K562 (cell line): ENCODE results near the gene TMEM151A. TPM values are rescaled to one million over a fixed set of nuclear protein-coding genes. Genes with fewer than 3 reads are reported as not detected.

ENCODE experiments used
- CCNT2 ChIP-seq: IDR thresholded peaks from 2 replicates; pipeline ENCODE4 v1.6.1; 2011; ENCODE audit warnings: borderline replicate concordance, low read depth, mild to moderate bottlenecking, moderate library complexity, mixed read lengths, low read length; ENCODE audit not compliant: insufficient read length; ENCODE audit errors: extremely low read depth
- HMGN3 ChIP-seq: IDR thresholded peaks from 2 replicates; pipeline ENCODE4 v1.6.1; 2011; ENCODE audit warnings: borderline replicate concordance, low read depth, mild to moderate bottlenecking, mixed read lengths, low read length; ENCODE audit not compliant: insufficient read length; ENCODE audit errors: extremely low read depth
- HNRNPK ChIP-seq: fragments of 200-400 bp; formaldehyde crosslinking; IDR thresholded peaks from one replicate; pipeline ENCODE4 v1.6.1; 2018; ENCODE audit warnings: mild to moderate bottlenecking, low read depth, low read length; ENCODE audit not compliant: poor library complexity, severe bottlenecking
- NFRKB ChIP-seq: fragments of 450-650 bp; IDR thresholded peaks from 2 replicates; pipeline ENCODE4 v1.6.1; 2016; ENCODE audit warnings: low read depth
- SMARCA5 ChIP-seq: fragments of 450-650 bp; IDR thresholded peaks from 2 replicates; pipeline ENCODE4 v1.6.1; 2016
- YY1 ChIP-seq, 3 experiments: IDR thresholded peaks; 2 replicates each; pipeline ENCODE4 v1.6.1; 2011; ENCODE audit warnings: low read length in 2 of 3, mild to moderate bottlenecking in 2 of 3, moderate library complexity in 2 of 3, borderline replicate concordance in 1 of 3, control low read depth in 1 of 3, low read depth in 1 of 3; ENCODE audit not compliant: insufficient read depth in 3 of 3, insufficient replicate concordance in 2 of 3, control insufficient read depth in 1 of 3, insufficient read length in 1 of 3; ENCODE audit errors: extremely low read depth in 1 of 3
- polyA plus RNA-seq, 8 experiments: library from polyadenylated mRNA; depleted of rRNA in 4 of 8; stranded (reverse) in 5 of 8; unstranded in 3 of 8; fragments of >200 nt; fragmentation: Nextera tagmentation in 2 of 8; fragmentation: Illumina TruSeq in 1 of 8; extraction: Ambion mirVana in 2 of 8; extraction: Trizol in 1 of 8; gene quantifications; 2 replicates each; pipeline versions ENCODE4 v1.2.1 to v1.2.3, GENCODE V29; 2011 to 2014; ENCODE audit warnings: inconsistent platforms in 1 of 8, missing spikeins in 1 of 8
- total RNA-seq, 7 experiments: library from RNA; depleted of rRNA in 6 of 7; stranded (reverse); fragments of >200 nt in 6 of 7; fragmentation: Illumina TruSeq in 2 of 7; extraction: Trizol in 2 of 7; gene quantifications; 2 replicates each; pipeline versions ENCODE4 v1.2.1 to v1.2.3, GENCODE V29; 2011 to 2021; ENCODE audit warnings: low replicate concordance in 1 of 7
- TF ChIP-seq, protein P1 (sequence below): sonication (generic); formaldehyde crosslinking; IDR thresholded peaks from 2 replicates; pipeline ENCODE4 v1.8.0; 2022; ENCODE audit warnings: missing genetic modification reagents, mild to moderate bottlenecking, moderate library complexity, borderline replicate concordance
- TF ChIP-seq, protein P2 (sequence below), 2 experiments: fragments of 450-650 bp in 1 of 2; sonication (generic) in 1 of 2; formaldehyde crosslinking in 1 of 2; IDR thresholded peaks in 1 of 2; conservative IDR thresholded peaks in 1 of 2; 2 replicates each; pipeline versions ENCODE4 v1.6.1 to v1.8.1; 2016 to 2023; ENCODE audit warnings: mild to moderate bottlenecking in 2 of 2, moderate library complexity in 2 of 2, inconsistent platforms in 1 of 2, missing genetic modification reagents in 1 of 2

Gene TMEM151A
- total and polyA plus RNA-seq, 9 of the 15 experiments (the other 6 are each of a cell fraction or from before 2014, with no cell fraction given): not detected

DNA sequence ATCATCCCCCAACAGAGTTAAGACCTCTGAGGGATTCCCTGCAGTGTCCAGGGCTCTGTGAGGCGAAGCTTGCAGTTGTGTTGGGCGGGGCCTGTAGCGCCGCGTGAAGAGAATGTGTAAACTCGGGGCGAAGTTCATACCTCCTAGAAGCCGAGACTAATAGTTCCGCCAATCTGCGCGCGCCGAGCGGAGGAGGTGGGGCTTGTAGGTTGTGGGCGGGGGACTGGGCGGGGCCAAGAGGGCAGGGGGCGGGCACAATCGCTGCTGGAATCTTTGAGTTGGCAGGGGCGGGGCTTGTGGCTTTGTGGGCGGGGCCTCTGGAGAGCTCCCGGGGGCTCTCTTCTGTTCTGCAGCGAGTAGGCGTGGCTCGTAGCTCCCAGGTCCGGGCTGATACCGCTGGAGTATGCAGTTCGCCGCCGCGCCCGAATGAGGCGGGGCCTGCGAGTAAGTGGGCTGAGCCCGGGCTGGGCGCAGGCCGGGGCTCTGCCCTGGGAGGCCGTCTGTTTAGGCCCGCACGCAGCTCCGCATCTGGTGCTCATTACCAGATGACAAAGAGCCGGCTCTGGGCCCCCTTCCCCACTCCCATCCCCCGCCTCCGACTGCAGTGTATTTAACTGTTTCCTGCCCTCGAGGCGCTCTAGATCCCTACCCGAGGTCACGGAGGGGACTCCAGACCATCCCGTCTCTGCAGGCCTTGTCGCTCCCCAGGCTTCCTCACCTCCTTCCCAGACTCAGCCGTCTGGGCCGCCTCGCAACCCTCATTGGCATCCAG is 21.0 kb downstream of the TMEM151A start (continued):
- TF ChIP-seq HNRNPK (no peak), NFRKB (no peak), HMGN3 (peak; percentile 54), SMARCA5 (no peak), CCNT2 (peak; percentile 35), YY1 (IDR thresholded peaks at IDR 0.05; ENCODE audit: borderline replicate concordance in 1 of 3, control insufficient read depth in 1 of 3, extremely low read depth in 1 of 3, insufficient read depth in 3 of 3, insufficient read length in 1 of 3, insufficient replicate concordance in 2 of 3, low read depth in 1 of 3, low read length in 2 of 3) (peak in 1 of 3 experiments; percentile 20)
- TF ChIP-seq, protein P1, sequence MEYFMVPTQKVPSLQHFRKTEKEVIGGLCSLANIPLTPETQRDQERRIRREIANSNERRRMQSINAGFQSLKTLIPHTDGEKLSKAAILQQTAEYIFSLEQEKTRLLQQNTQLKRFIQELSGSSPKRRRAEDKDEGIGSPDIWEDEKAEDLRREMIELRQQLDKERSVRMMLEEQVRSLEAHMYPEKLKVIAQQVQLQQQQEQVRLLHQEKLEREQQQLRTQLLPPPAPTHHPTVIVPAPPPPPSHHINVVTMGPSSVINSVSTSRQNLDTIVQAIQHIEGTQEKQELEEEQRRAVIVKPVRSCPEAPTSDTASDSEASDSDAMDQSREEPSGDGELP (CRISPR knock-in tag): peak; percentile 1; the same call in 1 of the 2 replicates
- TF ChIP-seq, protein P2, sequence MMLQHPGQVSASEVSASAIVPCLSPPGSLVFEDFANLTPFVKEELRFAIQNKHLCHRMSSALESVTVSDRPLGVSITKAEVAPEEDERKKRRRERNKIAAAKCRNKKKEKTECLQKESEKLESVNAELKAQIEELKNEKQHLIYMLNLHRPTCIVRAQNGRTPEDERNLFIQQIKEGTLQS (IDR thresholded peaks at IDR 0.05): peak; percentile 9; the same call in 1 of the 2 replicates
- TF ChIP-seq, protein P2 (CRISPR knock-in tag; conservative IDR thresholded peaks at IDR 0.05): no peak
